OCI-LY1 (cell line): ENCODE results near the gene UMAD1.

Experiments
- CTCF ChIP-seq: fragments of 200-600 bp; sonication (generic), shearing (Covaris generic); IDR thresholded peaks from 2 replicates; pipeline ENCODE4 v1.5.1; 2017; ENCODE audit warnings: mild to moderate bottlenecking, antibody characterized with exemption, low read length, moderate library complexity, mixed read lengths
- EZH2 ChIP-seq: fragments of 200-600 bp; sonication (generic), shearing (Covaris generic); IDR thresholded peaks from 2 replicates; pipeline ENCODE4 v1.8.0; 2017; ENCODE audit warnings: borderline replicate concordance, mixed run types, mild to moderate bottlenecking, antibody characterized with exemption, low read length, moderate library complexity, mixed read lengths

GRCh38 chr7:7675686-7676085 is 35.1 kb downstream of the UMAD1 start:
- TF ChIP-seq CTCF (no peak), EZH2 (no peak)
